ENCODE results near the gene ASB16. TPM values are rescaled to one million over a fixed set of nuclear protein-coding genes. Genes with fewer than 3 reads are reported as not detected.

The ASB16 gene
- total RNA-seq, 4 donors from 2014 or later, result 1.4 to 2.4 (median 1.7) TPM

DNA sequence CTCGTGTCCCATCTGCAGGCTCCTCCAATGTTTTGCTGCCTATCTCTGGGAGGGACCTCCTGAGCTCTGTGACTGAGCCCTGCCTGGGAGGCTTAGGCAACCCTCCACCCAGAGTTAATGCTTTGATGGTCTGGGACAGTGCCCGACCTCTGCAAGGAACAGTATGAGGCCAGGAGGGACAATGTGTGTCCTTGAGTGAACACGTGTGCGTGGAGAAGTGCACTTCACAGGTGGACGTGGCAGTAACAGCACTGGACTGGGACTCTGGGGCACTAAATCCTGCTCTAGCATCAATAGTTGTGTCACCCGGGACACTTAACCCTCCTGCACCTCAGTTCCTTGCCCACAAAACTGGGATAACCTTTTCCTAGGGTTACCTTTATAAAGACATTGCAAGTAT lies 44.4 kb downstream of the ASB16 start:
- Histone ChIP-seq H3K9me3 (no peaks in the 10 kb centered on the region), H3K27ac (no peak overlapping the region), H3K27me3 (no peaks in the 10 kb centered on the region), H3K36me3 (peaks cover 47 to 52% of the 10 kb centered on the region in 2 donors), H3K4me1 (peaks cover 12 to 20% of the 10 kb centered on the region in 2 donors), H3K4me3 (replicated peaks in 1 of 3) (no peak overlapping the region)
- intact Hi-C loops (cut with DNase I), result no loop called here
- TF ChIP-seq POLR2A (IDR thresholded peaks at IDR 0.05) (no peak), CTCF (IDR thresholded peaks at IDR 0.05) (no peak)
- peak; percentile 54 to 55 for DNase-seq
- 75 to 87% methylated on average over 6 of the region's 6 CpGs for WGBS, 2 donors

DNA sequence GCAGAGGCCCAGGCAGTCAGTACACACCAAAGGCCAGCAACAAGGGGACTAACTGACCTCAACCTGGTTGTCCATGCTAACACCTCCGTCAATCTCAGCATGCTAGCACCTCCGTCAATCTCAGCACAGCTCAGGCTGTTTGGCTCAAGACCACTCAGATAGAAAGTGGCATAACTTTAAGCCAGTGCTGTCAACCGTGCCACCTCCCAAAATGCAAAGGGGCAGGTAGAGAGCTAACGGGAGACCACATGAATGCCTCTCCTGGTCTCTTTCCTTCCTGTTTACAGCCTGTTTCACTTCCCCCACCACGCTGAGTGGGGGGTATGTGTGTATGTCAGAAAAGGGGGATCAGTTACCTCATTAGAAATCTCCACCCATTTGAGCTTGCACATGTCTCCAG lies 45.7 kb downstream of the ASB16 start:
- H3K9me3 ChIP-seq, result no peaks in the 10 kb centered on the region
- peaks cover 12 to 15% of the 10 kb centered on the region in 2 donors for H3K4me1 ChIP-seq
- intact Hi-C loops (cut with DNase I), result no loop called here
- H3K36me3 ChIP-seq, result peaks cover 36 to 39% of the 10 kb centered on the region in 2 donors
- no peak overlapping the region for H3K27ac ChIP-seq
- H3K27me3 ChIP-seq, result no peaks in the 10 kb centered on the region
- no peak for DNase-seq
- 73 to 75% methylated on average over 5 of the region's 5 CpGs for WGBS, 2 donors
- no peak overlapping the region for H3K4me3 ChIP-seq (replicated peaks in 1 of 3)
- TF ChIP-seq POLR2A (IDR thresholded peaks at IDR 0.05), result no peak
- TF ChIP-seq CTCF (IDR thresholded peaks at IDR 0.05), result no peak

DNA sequence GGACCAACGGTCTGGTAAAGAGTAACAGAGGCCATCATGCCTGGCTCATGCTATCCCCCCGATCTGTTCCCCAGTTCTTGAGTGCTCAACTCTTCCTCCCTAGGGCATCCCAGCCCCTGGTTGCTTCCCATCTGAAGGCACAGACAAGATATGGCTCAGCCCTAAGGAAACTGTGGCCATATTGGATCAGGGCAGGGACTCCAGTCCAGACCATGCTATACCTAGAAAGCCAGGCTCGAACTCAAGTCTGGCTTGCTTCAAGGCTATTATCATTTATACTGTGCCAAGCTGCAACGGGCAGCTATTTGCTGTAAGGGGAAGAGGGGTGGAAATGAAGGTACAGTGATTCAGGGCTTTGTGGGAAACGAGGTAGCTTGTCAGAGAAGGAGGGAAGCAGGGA lies 46.2 kb downstream of the ASB16 start:
- intact Hi-C loops (cut with DNase I), result no loop called here
- H3K9me3 ChIP-seq, result no peaks in the 10 kb centered on the region
- no peak for TF ChIP-seq POLR2A (IDR thresholded peaks at IDR 0.05)
- no peak for TF ChIP-seq CTCF (IDR thresholded peaks at IDR 0.05)
- no peaks in the 10 kb centered on the region for H3K27me3 ChIP-seq
- H3K36me3 ChIP-seq, result peaks cover 31 to 34% of the 10 kb centered on the region in 2 donors
- 74 to 86% methylated on average over 5 of the region's 5 CpGs for WGBS, 2 donors
- DNase-seq, result no peak
- no peak overlapping the region for H3K4me3 ChIP-seq (replicated peaks in 1 of 3)
- no peak overlapping the region for H3K27ac ChIP-seq
- H3K4me1 ChIP-seq, result peaks cover 12 to 15% of the 10 kb centered on the region in 2 donors

DNA sequence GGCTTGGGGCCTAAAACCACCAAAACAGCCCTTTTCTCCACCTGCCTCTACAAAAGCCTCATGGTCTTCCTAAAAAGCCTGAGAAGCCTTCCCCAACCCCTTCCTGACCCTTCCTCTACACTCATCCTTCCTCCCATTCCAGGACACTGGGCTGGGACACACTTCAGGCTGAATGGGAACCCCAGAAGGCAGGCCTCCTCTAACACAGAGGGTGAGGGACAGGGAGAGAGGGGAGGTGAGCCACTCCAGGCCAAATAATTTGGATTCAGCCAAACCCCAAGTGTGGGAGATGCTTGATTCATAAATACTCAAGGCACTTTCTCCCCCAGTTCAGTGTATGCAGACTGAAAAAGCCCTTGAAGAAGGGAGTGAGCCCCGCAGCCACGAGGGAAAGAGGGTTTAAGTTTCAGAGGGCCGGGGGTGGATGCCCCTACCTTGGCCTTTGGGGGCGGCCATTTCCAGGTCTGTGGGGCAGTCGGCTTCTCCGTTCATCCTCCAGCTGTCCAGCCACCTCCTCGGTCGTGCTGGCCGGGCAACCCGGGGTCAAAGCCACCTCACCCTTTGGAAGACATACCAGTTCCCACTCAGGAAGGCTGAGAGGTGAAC lies 47.3 kb downstream of the ASB16 start:
- WGBS, 2 donors, result 2 to 8% methylated on average over 7 to 10 of the region's 10 CpGs
- H3K27ac ChIP-seq, result peak overlapping the region in 2 of 3 donors; percentile 97 to 99
- no peak for TF ChIP-seq CTCF (IDR thresholded peaks at IDR 0.05)
- no peak for TF ChIP-seq POLR2A (IDR thresholded peaks at IDR 0.05)
- no peak for DNase-seq
- H3K27me3 ChIP-seq, result no peaks in the 10 kb centered on the region
- no peaks in the 10 kb centered on the region for H3K9me3 ChIP-seq
- intact Hi-C loops (cut with DNase I), result loop anchor here (2.0 kb wide), 1 partner anchor 105 kb away; no protein-coding TSS in a partner anchor
- peak overlapping the region in 2 of 3 donors; percentile 9 to 88 for H3K4me3 ChIP-seq (replicated peaks in 1 of 3)
- H3K36me3 ChIP-seq, result peaks cover 29 to 30% of the 10 kb centered on the region in 2 donors
- peaks cover 17 to 22% of the 10 kb centered on the region in 2 donors for H3K4me1 ChIP-seq

DNA sequence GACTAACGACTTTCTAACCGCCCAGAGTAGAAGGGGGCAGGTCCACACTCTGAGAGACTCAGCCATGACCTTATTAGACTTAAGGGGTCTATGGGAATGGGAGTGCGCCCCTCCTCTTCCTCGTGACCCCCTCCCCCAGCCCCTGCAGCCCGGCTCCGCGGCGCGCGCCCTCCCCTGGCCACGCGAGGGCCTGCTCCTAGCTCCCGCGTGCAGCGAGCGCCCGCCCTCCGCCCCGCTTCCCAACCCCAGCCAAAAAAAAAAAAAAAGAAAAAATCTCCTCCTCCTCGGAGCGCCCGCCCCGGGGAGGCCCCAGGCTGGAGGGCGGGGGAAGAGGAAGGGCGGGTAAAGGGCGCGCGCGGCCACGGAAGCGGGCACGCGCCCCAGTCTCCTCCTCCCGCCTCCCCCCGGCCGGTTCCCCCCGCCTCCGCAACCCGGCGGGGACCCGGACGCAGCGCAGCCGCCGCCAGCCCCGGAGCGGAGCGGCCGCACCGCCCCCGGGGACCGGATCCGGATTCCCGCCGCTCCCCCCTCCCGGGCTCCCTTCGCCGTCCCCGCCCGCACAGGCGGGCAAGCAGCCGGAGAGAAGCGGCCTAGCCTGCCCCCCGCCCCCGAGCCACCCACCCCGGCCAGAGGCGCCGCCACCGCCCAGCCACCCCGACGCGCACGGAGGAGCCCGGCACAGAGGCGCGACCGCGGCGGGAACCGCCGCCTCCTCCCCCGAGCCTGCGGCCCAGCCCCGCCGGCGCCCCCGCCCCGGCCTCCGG lies 48.0 kb downstream of the ASB16 start:
- TF ChIP-seq CTCF (IDR thresholded peaks at IDR 0.05) (peak; percentile 30 to 74 (median 44)), POLR2A (IDR thresholded peaks at IDR 0.05) (peak in 1 of 2 donors; percentile 63)
- Histone ChIP-seq H3K9me3 (no peaks in the 10 kb centered on the region), H3K4me1 (peaks cover 21 to 28% of the 10 kb centered on the region in 2 donors), H3K4me3 (replicated peaks in 1 of 3) (peak overlapping the region in 2 of 3 donors; percentile 75 to 88), H3K27me3 (no peaks in the 10 kb centered on the region), H3K36me3 (peaks cover 29 to 30% of the 10 kb centered on the region in 2 donors), H3K27ac (peak overlapping the region; percentile 97 to 99 (median 98))
- intact Hi-C loops (cut with DNase I), result loop anchor here (2.0 kb wide), 1 partner anchor 104 kb away; no protein-coding TSS in a partner anchor
- DNase-seq, result peak; percentile 84 to 88
- WGBS, 2 donors, result 0 to 1% methylated on average over 19 to 39 of the region's 89 CpGs

Measured in thyroid gland (tissue), 4 donors.